ENCODE measurements around the gene TARS1.

DNA sequence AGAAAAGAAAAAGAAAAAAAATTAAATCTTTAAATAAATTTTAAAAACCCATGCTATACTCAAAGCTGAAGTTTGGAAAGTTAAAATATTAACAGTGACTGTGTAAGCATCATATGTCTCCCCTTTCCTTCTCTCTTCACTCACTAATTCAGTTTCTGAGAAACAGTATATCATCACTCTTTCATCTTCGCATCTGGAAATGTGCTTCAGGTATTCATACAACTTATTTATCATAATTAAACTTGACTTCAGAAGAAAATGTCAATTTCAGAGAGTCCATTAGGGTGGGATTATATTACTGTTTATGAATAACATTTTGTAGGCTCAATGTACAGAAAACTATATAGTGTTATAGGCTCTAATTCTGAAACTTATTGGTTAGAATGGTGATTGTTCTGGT, 29.3 kb upstream of the TARS1 start:
- TF ChIP-seq CTCF (IDR thresholded peaks at IDR 0.05; ENCODE audit: poor library complexity, severe bottlenecking), result no peak
- no peak for TF ChIP-seq MXI1 (conservative IDR thresholded peaks at IDR 0.05; ENCODE audit: poor library complexity, severe bottlenecking)
- TF ChIP-seq REST (IDR thresholded peaks at IDR 0.05; ENCODE audit: borderline replicate concordance), result no peak
- TF ChIP-seq EP300 (conservative IDR thresholded peaks at IDR 0.05; ENCODE audit: poor library complexity, severe bottlenecking), result no peak
- no peak for TF ChIP-seq SMC3 (conservative IDR thresholded peaks at IDR 0.05; ENCODE audit: poor library complexity)
- TF ChIP-seq EZH2 (IDR thresholded peaks at IDR 0.05; ENCODE audit: borderline replicate concordance, insufficient read depth, low read length, poor library complexity, severe bottlenecking), result no peak

Data from neural cell (in vitro differentiated cells).